ENCODE results near the gene EML3. TPM values are rescaled to one million over a fixed set of nuclear protein-coding genes. Genes with fewer than 3 reads are reported as not detected.

Gene EML3, protein sequence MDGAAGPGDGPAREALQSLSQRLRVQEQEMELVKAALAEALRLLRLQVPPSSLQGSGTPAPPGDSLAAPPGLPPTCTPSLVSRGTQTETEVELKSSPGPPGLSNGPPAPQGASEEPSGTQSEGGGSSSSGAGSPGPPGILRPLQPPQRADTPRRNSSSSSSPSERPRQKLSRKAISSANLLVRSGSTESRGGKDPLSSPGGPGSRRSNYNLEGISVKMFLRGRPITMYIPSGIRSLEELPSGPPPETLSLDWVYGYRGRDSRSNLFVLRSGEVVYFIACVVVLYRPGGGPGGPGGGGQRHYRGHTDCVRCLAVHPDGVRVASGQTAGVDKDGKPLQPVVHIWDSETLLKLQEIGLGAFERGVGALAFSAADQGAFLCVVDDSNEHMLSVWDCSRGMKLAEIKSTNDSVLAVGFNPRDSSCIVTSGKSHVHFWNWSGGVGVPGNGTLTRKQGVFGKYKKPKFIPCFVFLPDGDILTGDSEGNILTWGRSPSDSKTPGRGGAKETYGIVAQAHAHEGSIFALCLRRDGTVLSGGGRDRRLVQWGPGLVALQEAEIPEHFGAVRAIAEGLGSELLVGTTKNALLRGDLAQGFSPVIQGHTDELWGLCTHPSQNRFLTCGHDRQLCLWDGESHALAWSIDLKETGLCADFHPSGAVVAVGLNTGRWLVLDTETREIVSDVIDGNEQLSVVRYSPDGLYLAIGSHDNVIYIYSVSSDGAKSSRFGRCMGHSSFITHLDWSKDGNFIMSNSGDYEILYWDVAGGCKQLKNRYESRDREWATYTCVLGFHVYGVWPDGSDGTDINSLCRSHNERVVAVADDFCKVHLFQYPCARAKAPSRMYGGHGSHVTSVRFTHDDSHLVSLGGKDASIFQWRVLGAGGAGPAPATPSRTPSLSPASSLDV
- total RNA-seq = 22.0 and 25.6 TPM in 2 replicates

DNA sequence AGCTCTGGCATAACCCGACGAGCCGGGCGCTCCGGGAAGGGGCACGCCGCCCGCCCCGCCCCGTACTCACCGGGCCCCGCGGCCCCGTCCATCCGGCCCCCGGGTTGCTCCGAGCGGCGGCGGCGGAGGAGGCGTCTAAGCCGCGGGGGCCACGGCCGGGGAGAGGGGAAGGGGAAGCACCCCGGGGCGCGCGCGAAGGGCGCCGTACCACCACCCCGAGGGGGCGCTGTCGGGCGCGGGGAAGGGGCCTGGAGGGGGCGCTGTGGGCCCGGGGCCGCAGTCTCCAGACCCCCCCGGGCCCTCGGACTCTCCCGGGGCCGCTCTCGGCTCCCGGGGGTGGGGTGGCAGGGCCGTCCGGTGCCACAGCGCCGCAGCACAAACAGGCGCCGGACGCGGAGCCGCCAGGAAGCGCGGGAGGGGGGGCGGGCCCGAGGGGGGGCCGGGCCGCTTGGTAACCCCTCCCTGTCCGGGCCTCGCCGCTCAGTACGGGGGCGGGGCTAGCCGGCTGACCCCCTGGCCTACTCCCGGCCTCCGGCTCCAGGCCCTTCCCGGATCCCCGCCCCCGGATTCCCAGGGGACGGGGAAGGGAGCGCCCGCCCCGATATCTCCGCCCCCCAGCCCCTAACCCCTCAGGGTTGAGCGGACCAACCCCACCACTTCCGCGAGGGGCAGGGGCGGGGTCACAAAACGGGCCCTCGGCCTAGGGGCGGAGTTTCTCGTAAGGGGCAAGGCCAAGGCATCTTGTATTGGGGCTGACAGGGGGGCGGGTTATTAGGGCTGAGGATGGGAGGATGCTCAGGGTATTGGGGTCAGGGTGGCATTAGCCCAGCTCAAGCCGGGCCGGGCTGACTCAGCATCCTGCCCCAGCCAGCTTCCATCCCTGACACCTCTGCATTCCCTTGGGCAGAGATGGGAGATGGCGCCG is at the start of gene EML3, which contains the start of gene ROM1:
TSS of gene EML3 (minus strand) at position 410 of the 925 bp plus-strand sequence. CDS start at position 92, 318 bp downstream.
TSS of gene ROM1 (plus strand) at position 892 of the 925 bp plus-strand sequence. CDS start at position 917, 25 bp downstream.

GRCh38 chr11:62645946-62646824 is 33.6 kb upstream of the EML3 start, which contains the start of gene GANAB:
Gene GANAB (minus strand): TSS chr11:62646613. CDS start chr11:62646599, 14 bp downstream.

DNA sequence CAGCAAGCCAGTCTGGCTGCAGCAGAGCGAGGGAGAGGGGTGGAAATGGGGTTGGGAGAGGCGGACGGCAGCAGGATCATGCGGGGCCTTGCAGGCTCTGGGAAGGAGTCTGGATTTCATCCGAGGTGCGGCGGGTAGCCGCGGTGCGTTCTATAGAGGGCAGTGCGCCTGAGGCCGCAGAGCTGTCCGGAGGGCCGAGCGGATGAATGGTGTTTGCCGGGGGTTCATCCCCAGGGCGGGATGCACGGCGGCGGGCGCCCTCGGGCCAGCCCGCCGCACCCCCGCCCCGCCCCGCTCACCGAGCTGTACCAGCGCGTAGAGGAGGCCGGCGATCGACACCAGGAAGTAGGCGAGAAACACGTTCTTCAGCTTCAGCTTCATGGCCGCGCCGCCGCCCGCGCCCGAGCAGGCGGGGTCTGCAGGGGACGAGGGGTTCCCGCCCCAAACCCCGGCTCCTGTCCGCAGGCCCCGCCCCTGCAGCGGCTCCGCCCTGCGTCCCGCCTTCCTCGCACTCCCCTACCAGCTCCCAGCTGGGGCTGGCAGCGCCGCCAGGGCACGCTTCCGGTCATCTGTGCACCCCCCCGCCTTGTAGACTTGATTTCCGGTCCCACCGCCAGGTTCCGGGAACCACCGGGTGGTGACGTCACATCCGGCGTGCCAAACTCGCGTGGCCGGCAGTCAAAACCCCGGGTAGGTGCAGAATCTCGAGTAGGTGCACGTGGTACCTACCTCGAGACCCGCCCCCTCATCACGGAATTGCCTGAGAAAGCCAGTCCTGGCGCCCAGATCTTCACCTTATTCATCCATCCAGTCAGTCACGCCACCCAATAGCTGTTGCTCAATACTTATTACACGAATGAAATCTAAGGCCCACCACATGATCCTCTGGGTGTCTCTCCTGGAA is 9.2 kb upstream of the EML3 start, which contains the start of gene B3GAT3:
TSS of gene B3GAT3 (minus strand) at position 420 of the 904 bp plus-strand sequence. CDS start at position 381, 39 bp downstream.

DNA sequence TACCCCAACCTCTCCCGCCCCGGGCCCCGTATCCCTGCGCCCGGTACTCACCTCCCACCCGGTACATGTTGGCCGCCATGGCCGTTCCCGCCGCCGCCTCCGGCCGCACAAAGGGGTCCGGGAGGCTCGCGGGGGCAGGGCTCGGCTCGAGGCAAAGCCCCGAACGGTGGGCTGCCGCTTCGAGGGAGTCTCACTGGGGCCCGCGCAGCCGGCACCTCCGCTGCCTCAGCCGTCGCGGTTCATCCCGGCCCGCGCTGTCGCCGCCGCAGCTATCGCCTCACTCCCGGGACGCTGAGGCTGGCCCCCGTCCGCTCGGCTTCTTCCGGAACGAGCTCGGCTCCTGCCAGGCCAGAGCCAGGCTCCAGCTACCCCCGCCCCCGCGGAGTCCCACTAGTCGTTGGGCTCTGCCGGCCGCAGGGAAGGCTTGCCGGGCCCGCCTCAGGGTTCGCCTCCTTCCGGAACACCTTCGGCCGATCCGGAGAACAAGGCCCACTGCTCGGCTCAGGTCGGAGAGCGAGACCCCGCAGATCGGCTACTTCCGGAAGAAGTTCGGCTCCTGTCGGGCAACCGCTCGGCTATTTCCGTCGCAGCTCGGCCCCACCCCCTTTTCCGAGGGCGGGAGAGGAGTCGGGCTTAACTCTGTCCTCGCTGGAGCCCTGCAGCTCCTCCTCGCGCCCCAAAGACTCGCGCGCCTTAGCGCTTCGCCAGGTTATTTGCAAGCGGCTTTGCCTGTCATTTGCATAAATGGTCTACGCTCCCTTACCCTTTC is 11.0 kb downstream of the EML3 start, which contains the start of gene MTA2:
TSS of gene MTA2 (minus strand) at position 494 of the 769 bp plus-strand sequence. CDS start at position 79, 415 bp downstream.

DNA sequence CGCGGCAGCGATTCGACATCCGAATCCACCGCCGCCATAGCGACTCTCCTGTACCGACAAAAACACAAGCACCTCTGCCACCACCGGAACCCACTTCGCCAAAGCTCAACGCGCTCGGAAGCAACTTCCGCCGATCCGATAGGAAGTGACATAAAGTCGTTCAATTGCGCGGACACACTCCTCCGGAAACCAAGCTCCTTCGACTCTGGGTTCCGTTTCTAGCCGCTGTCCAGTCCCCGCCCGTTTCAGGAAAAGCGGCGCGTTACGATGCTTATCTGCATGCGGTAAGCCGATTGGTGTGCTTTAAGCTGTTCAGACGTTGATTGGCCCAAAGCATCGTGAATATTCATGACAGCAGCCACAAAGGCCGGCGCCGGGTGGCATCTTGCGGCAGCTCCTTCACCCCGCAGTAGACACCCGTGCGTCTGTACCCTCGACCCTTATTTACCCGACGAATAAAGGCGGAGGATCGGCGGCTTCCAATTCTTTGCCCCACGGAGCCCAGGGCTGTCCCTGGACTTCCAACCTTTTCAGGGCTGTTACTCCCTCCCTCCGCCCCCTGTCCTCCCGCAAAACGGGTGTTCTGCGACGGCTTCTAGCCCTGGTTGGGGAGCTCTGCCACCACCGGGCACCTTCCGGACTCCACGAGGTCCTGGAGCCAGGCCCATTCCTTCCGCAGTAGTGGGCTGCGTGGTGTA is 21.0 kb downstream of the EML3 start, which contains the start of gene TUT1:
TSS of gene TUT1 (minus strand) at position 76 of the 698 bp plus-strand sequence. CDS start at position 38, 38 bp downstream.

GRCh38 chr11:62573592-62574362 is 38.8 kb downstream of the EML3 start, which contains the start of gene EEF1G:
Gene EEF1G (minus strand): TSS chr11:62573891. CDS start chr11:62573842, 49 bp downstream.

Small RNA genes lying within 50 kb of the gene (small RNA-seq; reads per million reads assigned to genes)
- gene AP001458.1 (not detected), gene EEF1G (not detected), gene MIR6747 (0.11 reads per million)

Other genes starting within 250 kb of the EML3 start
- not detected in 2 replicates for gene SCGB1A1, start 193.7 kb downstream of the EML3 start, total RNA-seq
- 800 and 1,162 TPM in 2 replicates for gene AHNAK, start 66.0 kb downstream of the EML3 start, total RNA-seq
- 828 and 1,333 TPM in 2 replicates for gene EEF1G, start 38.9 kb downstream of the EML3 start, total RNA-seq
- 4.8 and 7.6 TPM in 2 replicates for gene TUT1, start 21.3 kb downstream of the EML3 start, total RNA-seq
- gene MTA2, start 10.9 kb downstream of the EML3 start, total RNA-seq = 95.2 and 143 TPM in 2 replicates
- 3.1 and 4.4 TPM in 2 replicates for gene ROM1, start 482 bp upstream of the EML3 start, total RNA-seq
- 28.0 and 42.3 TPM in 2 replicates for gene B3GAT3, start 9.2 kb upstream of the EML3 start, total RNA-seq
- 178 and 191 TPM in 2 replicates for gene GANAB, start 33.8 kb upstream of the EML3 start, total RNA-seq
- 30.5 and 34.8 TPM in 2 replicates for gene INTS5, start 40.5 kb upstream of the EML3 start, total RNA-seq
- 24.8 and 29.4 TPM in 2 replicates for gene C11orf98, start 52.4 kb upstream of the EML3 start, total RNA-seq
- 8.5 and 17.6 TPM in 2 replicates for gene CSKMT, start 52.5 kb upstream of the EML3 start, total RNA-seq
- gene UQCC3, start 58.9 kb upstream of the EML3 start, total RNA-seq = 7.8 and 9.2 TPM in 2 replicates
- 8.0 and 8.5 TPM in 2 replicates for gene LBHD1, start 59.5 kb upstream of the EML3 start, total RNA-seq
- gene UBXN1, start 66.3 kb upstream of the EML3 start, total RNA-seq = 70.6 and 99.2 TPM in 2 replicates
- 16.4 and 38.2 TPM in 2 replicates for gene LRRN4CL, start 76.8 kb upstream of the EML3 start, total RNA-seq
- gene BSCL2, start 94.6 kb upstream of the EML3 start, total RNA-seq = 36.0 and 43.4 TPM in 2 replicates
- not detected in 2 replicates for gene GNG3, start 94.9 kb upstream of the EML3 start, total RNA-seq
- 9.9 and 12.5 TPM in 2 replicates for gene HNRNPUL2, start 114.7 kb upstream of the EML3 start, total RNA-seq
- 32.3 and 36.0 TPM in 2 replicates for gene TTC9C, start 115.7 kb upstream of the EML3 start, total RNA-seq
- gene ZBTB3, start 141.4 kb upstream of the EML3 start, total RNA-seq = 12.3 and 13.6 TPM in 2 replicates
- 44.4 and 55.5 TPM in 2 replicates for gene POLR2G, start 148.8 kb upstream of the EML3 start, total RNA-seq
- 14.7 and 19.5 TPM in 2 replicates for gene TAF6L, start 158.6 kb upstream of the EML3 start, total RNA-seq
- 25.0 and 38.9 TPM in 2 replicates for gene TMEM179B, start 174.6 kb upstream of the EML3 start, total RNA-seq
- 15.8 and 18.4 TPM in 2 replicates for gene TMEM223, start 179.2 kb upstream of the EML3 start, total RNA-seq
- gene NXF1, start 192.7 kb upstream of the EML3 start, total RNA-seq = 24.2 and 26.1 TPM in 2 replicates
- gene STX5, start 219.3 kb upstream of the EML3 start, total RNA-seq = 31.5 and 36.0 TPM in 2 replicates
- not detected in 2 replicates for gene TEX54, start 220.1 kb upstream of the EML3 start, total RNA-seq
- 63.9 and 71.0 TPM in 2 replicates for gene WDR74, start 226.8 kb upstream of the EML3 start, total RNA-seq

All from subcutaneous preadipocyte (primary cell).